HAP-1 (cell line): ENCODE measurements around the gene USF1.
"Not testable (repeated sequence)": the region's sequence is repeated elsewhere in the genome, so short reads cannot be mapped to it uniquely, and the experiment has no call there.

Experiments used
- DNase-seq, 2 experiments: peaks; one replicate each; pipeline ENCODE4 v3.0.0-alpha.2; 2016 to 2020; ENCODE audit warnings: low spot score in 2 of 2
- H3K27me3 ChIP-seq: fragments of 250-450 bp; sonication (Bioruptor Pico); 2 replicates; pipeline ENCODE4 v1.5.1; 2020; ENCODE audit warnings: low read depth, mild to moderate bottlenecking, moderate library complexity
- H3K36me3 ChIP-seq: fragments of 250-450 bp; sonication (Bioruptor Pico); replicated peaks from 2 replicates; pipeline ENCODE4 v1.5.1; 2020; ENCODE audit warnings: mild to moderate bottlenecking
- H3K4me1 ChIP-seq: fragments of 250-450 bp; sonication (Bioruptor Pico); 2 replicates; pipeline ENCODE4 v1.5.1; 2020; ENCODE audit warnings: mild to moderate bottlenecking
- H3K4me3 ChIP-seq: fragments of 250-450 bp; sonication (Bioruptor Pico); 2 replicates; pipeline ENCODE4 v1.5.1; 2020; ENCODE audit warnings: mild to moderate bottlenecking, moderate library complexity
- H3K9me3 ChIP-seq: fragments of 250-450 bp; sonication (Bioruptor Pico); 2 replicates; pipeline ENCODE4 v1.5.1; 2020; ENCODE audit warnings: mild to moderate bottlenecking, moderate library complexity
- in situ Hi-C: fragments of 300-500 bp; cut with MboI; formaldehyde crosslinking; loops from 3 replicates; pipeline ENCODE4 v1.14.3; 2020; ENCODE audit warnings: low sequenced_read_pairs, inconsistent platforms, mixed read lengths

The USF1 gene

DNA sequence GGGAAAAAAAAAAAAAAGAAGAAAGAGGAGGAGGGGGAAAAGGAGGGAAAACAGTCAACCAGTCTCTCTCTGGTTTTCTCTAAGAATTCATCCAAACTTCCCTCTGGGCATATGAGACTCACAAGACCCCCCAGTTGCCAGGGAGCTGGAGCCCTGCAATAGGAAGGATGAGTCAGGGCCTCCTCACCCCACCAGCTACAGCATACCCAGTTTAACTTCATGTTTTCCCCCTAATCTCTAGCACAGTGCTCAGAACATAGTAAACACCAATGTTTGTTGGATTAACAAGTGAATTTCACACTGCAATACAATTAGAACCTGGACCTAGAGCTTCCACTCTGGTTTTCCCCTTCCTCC, 32.7 kb downstream of the USF1 start:
- no peak for DNase-seq
- in situ Hi-C loops: no loop called here
- H3K4me3 ChIP-seq: no peak overlapping the region
- 0 out of 2 replicates have a peak, but pooled peaks cover 2% of the 10 kb centered on the region for H3K36me3 ChIP-seq
- no peaks in the 10 kb centered on the region for H3K9me3 ChIP-seq
- H3K27me3 ChIP-seq: no peaks in the 10 kb centered on the region
- H3K4me1 ChIP-seq: peaks cover 30% of the 10 kb centered on the region

DNA sequence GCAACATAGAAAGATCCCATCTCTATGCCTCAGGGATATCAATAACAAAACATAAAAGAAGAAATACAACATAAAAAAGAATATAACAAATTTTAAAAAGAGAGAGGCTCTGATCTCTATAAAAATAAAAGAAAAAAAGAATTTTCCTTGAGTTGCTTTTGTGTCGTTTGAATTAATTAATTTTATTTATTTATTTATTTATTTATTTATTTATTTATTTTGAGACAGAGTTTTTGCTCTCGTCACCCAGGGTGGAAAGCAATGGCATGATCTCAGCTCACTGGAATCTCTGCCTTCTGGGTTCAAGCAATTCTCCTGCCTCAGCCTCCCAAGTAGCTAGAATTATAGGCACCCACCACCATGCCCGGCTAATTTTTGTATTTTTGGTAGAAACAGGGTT, 33.4 kb downstream of the USF1 start:
- 0 out of 2 replicates have a peak, but pooled peaks cover 2% of the 10 kb centered on the region for H3K36me3 ChIP-seq
- no peaks in the 10 kb centered on the region for H3K27me3 ChIP-seq
- peaks cover 23% of the 10 kb centered on the region for H3K4me1 ChIP-seq
- no peak overlapping the region for H3K4me3 ChIP-seq
- no peak for DNase-seq
- in situ Hi-C loops: no loop called here
- no peaks in the 10 kb centered on the region for H3K9me3 ChIP-seq

DNA sequence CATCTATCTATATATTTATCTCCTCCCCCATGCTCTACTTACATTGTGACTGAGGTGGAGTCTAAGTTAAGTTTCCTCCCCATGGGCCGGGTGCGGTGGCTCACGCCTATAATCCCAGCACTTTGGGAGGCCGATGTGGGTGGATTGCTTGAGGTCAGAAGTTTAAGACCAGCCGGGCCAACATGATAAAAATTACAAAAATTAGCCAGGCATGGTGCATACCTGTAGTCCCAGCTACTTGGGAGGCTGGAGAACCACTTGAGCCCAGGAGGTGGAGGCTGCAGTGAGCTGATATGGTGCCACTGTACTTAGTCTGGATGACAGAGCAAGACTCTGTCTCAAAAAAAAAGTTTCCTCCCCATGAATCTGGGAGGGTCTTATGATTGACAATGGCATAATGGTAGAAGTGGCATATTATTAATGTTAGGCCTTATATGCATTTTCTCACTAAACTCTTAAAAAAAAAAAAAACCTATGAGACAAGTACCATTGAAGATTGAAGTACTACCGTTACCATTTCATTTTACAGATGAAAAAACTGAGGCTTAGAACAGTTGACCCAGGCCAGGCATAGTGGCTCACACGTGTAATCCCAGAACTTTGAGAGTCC, 36.1 kb downstream of the USF1 start:
- Histone ChIP-seq H3K36me3 (0 out of 2 replicates have a peak, but pooled peaks cover 2% of the 10 kb centered on the region), H3K4me3 (no peak overlapping the region), H3K9me3 (no peaks in the 10 kb centered on the region), H3K4me1 (peaks cover 14% of the 10 kb centered on the region), H3K27me3 (no peaks in the 10 kb centered on the region)
- in situ Hi-C loops: no loop called here
- DNase-seq: no peak

DNA sequence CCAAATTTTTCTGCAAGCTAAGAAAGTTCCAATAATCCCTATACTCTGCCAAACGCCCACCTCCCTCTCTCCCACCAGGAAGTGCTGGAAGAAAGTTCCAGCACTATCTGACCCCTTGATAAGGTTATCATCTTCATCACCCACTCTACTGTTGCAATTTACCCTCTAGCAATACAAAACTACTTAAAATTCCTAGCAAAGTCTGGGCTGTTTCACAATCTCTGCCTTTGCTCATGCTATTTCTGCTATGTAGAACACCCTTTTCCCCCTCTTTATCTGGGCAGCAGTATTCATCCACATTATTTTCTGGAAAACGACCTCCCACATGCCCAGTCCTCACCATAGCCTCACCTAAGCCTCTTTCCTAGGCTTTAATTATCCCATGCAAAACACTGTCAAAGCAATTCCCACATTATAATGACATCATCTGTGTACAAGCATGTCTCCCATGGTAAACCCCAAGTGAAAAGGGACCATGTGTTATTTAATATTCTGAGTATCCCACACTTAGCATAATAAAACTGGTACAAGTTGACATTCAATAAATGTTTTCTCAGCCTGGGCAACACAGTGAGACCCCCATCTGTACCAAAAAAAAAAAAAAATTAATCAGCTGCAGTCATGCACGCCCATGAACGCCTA, 36.8 kb downstream of the USF1 start:
- Histone ChIP-seq H3K4me1 (peaks cover 13% of the 10 kb centered on the region), H3K4me3 (no peak overlapping the region), H3K27me3 (no peaks in the 10 kb centered on the region), H3K9me3 (no peaks in the 10 kb centered on the region), H3K36me3 (0 out of 2 replicates have a peak, but pooled peaks cover 1% of the 10 kb centered on the region)
- in situ Hi-C loops: no loop called here
- DNase-seq: no peak

DNA sequence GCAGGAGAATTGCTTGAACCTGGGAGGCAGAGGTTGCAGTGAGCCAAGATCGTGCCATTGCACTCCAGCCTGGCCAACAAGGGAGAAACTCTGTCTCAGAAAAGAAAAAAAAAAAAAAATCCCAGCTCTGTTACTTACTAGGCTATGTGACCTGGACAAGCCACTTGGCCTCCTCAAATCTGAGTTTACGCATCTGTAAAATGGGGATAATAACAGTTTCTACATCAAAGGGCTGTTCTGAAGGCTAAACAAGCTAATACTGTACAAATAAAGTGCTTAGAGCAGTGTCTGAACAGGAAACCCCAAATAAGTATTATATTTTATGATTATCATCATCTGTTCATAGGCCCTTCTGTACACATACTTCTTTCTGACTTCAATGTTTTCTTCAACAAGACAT, 38.4 kb downstream of the USF1 start:
- DNase-seq: no peak
- Histone ChIP-seq H3K27me3 (no peaks in the 10 kb centered on the region), H3K4me3 (no peak overlapping the region), H3K4me1 (peaks cover 11% of the 10 kb centered on the region), H3K9me3 (no peaks in the 10 kb centered on the region), H3K36me3 (no peaks in the 10 kb centered on the region)
- in situ Hi-C loops: no loop called here

DNA sequence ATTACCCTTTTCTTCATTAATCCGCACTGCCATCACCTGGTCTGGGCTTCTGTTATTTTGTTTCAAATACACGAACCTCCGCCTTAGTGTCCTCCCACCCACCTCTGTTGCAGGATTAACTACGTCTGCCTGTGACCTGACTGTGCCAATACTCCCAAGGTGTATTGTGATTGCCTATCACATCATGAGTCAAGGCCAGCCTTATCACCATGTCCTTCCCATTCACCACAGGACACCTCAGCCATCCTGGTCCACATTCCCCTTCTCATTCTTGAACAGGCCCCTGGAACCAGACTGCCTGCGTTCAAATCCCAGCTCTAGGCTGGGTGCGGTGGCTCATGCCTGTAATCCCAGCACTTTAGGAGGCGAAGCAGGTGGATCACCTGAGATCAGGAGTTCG, 39.2 kb downstream of the USF1 start:
- Histone ChIP-seq H3K4me3 (no peak overlapping the region), H3K4me1 (peaks cover 11% of the 10 kb centered on the region), H3K9me3 (no peaks in the 10 kb centered on the region), H3K36me3 (no peaks in the 10 kb centered on the region), H3K27me3 (no peaks in the 10 kb centered on the region)
- no peak for DNase-seq
- in situ Hi-C loops: no loop called here

DNA sequence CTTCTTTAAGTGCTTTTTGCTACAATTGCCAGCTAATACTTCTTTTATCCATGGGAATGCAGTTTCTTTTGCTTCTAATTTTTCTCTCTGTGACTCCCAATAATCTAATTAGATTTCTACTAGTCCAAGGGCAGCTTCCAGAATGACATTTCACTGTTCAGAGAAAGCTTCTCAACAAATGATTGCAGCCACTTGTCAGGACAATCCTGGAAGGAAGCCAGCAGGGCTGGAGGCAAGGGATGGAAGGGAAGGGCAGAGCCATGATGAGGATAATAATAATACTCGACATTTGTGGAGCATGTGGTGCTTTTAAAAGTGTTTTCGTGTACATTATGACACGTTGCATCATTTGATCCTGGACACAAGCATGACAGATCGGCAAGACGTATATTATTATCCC, 44.3 kb downstream of the USF1 start:
- no peaks in the 10 kb centered on the region for H3K4me1 ChIP-seq
- no peak overlapping the region for H3K4me3 ChIP-seq
- in situ Hi-C loops: no loop called here
- DNase-seq: peak in 1 of 2 experiments; percentile 31
- H3K27me3 ChIP-seq: no peaks in the 10 kb centered on the region
- no peaks in the 10 kb centered on the region for H3K9me3 ChIP-seq
- H3K36me3 ChIP-seq: peaks cover 29% of the 10 kb centered on the region

DNA sequence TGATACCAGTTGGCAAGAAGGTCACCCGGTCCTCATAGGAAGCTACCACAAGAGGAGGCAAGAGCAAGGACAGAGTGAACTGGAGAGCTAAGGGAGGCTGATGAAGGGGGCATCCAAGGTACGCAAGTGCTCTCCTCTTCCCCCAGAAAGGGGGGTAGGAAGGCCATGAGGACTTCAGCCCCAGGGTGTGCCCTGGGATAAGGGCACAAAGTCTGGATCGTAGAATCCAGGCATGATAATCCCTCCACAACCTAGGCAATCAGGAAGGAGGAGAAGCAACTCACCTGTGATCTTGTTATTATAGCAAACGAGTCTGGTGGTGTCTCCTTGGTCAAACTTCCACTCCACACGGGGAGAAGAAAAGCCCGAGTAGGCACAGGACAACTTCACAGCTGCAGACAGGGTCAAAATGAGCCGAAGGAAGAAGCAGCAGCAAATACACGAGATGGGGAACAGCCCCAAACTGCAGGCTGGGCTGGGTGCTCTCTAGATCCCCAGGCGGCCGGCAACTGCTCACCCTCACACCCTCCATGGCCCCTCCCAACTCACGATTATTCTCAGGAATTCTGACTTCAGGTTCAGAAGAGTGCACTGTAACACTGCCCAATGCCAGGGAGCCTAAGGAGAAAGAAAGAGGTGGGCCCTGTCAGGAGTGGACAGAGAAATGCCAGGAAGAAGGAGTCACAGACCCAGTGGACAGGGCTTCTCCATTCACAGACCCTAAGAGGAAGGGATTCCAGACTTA, 44.9 kb downstream of the USF1 start:
- H3K9me3 ChIP-seq: no peaks in the 10 kb centered on the region
- DNase-seq: no peak
- H3K36me3 ChIP-seq: peaks cover 29% of the 10 kb centered on the region
- H3K4me3 ChIP-seq: no peak overlapping the region
- in situ Hi-C loops: no loop called here
- H3K4me1 ChIP-seq: no peaks in the 10 kb centered on the region
- no peaks in the 10 kb centered on the region for H3K27me3 ChIP-seq

DNA sequence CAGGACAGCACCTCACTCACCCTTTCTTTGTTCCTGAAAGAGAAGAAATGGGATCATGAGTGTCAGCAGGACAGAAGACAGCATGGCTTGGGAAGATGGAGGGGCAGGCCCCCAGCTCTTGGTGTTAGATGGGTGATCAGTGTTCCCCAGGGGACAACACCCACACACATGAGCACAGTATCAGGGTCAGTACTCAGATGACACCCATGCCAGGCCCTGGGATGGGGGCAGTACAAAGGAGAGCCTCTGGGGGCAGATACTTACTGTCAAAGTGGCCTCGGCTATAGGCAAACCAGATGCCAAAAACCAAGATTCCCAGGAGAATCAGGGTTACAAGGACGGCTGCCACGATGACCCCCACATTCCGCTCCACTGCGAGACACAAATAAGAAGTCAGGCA, 46.4 kb downstream of the USF1 start:
- H3K4me1 ChIP-seq: no peaks in the 10 kb centered on the region
- no peaks in the 10 kb centered on the region for H3K27me3 ChIP-seq
- no peak overlapping the region for H3K4me3 ChIP-seq
- in situ Hi-C loops: loop anchor here (10.0 kb wide), 1 partner anchor 95 kb away; the partner anchor contains the start of gene KLHDC9
- H3K36me3 ChIP-seq: peaks cover 29% of the 10 kb centered on the region
- DNase-seq: no peak
- H3K9me3 ChIP-seq: no peaks in the 10 kb centered on the region

DNA sequence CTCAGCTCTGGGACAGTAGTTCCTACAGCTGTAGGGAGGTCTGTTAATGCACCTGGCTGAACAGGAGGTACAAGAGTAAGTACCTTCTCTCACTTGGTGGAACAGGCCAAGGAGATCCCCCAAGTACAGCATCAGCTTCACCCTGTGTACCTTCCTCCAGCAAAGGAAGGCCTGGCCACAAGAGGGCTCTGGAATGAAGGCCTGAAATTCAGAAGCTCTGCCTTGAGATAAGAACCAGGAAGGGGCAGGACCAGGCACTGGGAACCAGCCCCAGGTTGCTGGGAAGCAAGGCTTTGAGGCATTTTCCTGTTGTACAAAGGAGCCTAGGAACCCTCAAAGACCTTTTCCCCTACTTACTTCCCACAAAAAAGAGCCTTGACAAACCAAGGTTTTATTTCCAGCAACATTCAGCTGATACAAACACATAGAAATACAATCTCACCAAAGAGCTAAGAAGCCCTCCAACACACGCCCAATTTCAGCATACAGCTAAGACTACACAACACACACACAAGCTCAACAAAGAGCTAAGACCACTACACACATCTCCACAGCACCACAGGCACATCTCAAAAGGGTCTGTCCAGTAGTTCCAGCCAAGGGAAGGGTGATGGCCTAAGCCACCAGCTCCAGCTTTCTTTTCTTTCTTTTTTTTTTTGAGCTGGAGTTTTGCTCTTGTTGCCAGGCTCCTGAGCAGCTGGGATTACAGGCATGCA, 48.3 kb downstream of the USF1 start:
- Histone ChIP-seq H3K36me3 (peaks cover 29% of the 10 kb centered on the region), H3K4me1 (no peaks in the 10 kb centered on the region), H3K27me3 (no peaks in the 10 kb centered on the region), H3K4me3 (no peak overlapping the region), H3K9me3 (no peaks in the 10 kb centered on the region)
- in situ Hi-C loops: loop anchor here (10.0 kb wide), 1 partner anchor 97 kb away; the partner anchor contains the start of gene KLHDC9
- DNase-seq: peak in 1 of 2 experiments; percentile 58

DNA sequence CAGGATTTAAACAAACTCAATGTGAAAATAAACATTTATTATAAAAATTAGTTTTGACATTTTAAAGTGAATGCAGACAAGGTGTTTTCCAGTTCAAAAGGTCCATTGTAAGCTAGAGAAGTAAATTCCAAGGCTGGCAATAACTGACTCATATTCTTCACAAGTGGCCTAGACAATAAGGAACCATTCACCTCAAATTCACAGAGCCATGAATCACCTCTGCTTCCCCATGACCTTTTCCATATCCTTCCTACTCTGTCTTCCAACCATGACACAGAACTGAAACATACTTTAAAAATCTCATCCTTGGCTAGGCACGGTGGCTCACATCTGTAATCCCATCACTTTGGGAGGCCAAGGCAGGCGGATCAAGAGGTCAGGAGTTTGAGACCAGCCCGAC, 49.6 kb downstream of the USF1 start:
- peaks cover 29% of the 10 kb centered on the region for H3K36me3 ChIP-seq

DNA sequence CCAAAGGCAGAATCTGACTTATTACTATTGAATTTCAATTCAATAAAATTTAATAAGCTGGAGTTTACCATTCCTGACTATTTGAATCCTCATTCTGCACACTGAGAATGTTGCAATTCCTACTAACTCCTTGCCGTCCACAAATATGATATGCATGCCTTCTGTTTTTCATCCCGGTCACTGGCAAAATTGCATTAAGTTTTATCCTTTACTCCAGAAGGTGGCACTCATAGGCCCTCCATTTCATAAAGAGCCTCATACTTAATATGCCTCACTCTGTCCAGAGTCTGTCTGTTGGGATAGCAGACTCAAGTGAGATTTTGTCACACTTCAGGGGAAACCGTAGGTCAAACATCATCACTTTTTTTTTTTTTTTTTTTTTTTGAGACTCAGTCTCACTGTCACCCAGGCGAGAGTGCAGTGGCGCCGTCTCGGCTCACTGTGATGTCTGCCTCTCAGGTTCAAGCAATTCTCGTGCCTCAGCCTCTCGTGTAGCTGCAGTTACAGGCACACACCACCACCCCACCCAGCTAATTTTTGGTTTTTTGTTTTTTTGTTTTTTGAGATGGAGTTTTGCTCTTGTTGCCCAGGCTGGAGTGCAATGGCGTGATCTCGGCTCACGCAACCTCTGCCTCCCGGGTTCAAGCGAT, 52.1 kb downstream of the USF1 start:
- Histone ChIP-seq H3K4me1 (peaks cover 8% of the 10 kb centered on the region), H3K9me3 (no peaks in the 10 kb centered on the region), H3K36me3 (peaks cover 7% of the 10 kb centered on the region), H3K4me3 (no peak overlapping the region), H3K27me3 (no peaks in the 10 kb centered on the region)
- in situ Hi-C loops: loop anchor here (10.0 kb wide), 1 partner anchor 101 kb away; the partner anchor contains the start of gene KLHDC9
- DNase-seq: peak in 1 of 2 experiments; percentile 48

More for the DNA sequence above, 49.6 kb downstream of the USF1 start:
- Histone ChIP-seq H3K4me1 (no peaks in the 10 kb centered on the region), H3K27me3 (no peaks in the 10 kb centered on the region), H3K9me3 (no peaks in the 10 kb centered on the region), H3K4me3 (no peak overlapping the region)
- in situ Hi-C loops: loop anchor here (10.0 kb wide), 1 partner anchor 99 kb away; the partner anchor contains the start of gene KLHDC9
- no peak for DNase-seq

DNA sequence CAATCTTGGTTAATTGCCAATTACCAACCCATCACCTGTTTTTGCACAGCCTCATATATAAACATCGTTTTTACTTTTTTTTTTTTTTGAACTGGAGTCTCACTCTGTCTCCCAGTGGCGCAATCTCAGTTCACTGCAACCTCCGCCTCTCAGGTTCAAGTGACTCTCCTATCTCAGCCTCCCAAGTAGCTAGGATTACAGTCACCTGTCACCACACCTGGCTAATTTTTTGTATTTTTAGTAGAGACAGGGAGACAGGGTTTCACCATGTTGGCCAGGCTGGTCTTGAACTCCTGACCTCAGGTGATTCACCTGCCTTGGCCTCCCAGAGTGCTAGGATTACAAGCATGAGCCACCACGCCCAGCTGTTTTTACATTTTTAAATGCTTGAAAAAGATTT, 53.7 kb downstream of the USF1 start:
- not testable (repeated sequence) for H3K4me3 ChIP-seq, H3K9me3 ChIP-seq, H3K27me3 ChIP-seq, H3K36me3 ChIP-seq, DNase-seq
- in situ Hi-C loops: loop anchor here (10.0 kb wide), 1 partner anchor 103 kb away; the partner anchor contains the start of gene KLHDC9
- H3K4me1 ChIP-seq: peaks cover 23% of the 10 kb centered on the region
